Stimulated activated CD8-positive, alpha-beta memory T cell treated with anti-CD3 and anti-CD28 coated beads, Interleukin-7, amount 100 ng/mL, for 48 hours (primary cell): ENCODE results near the gene CCDC146.
"Not testable (repeated sequence)": the region's sequence is repeated elsewhere in the genome, so short reads cannot be mapped to it uniquely, and the experiment has no call there.

ENCODE experiments used
- DNase-seq, 2 donors: peaks; one replicate each; pipeline ENCODE4 v3.0.0-alpha.2; 2020; ENCODE audit warnings: low read depth in 1 of 2; ENCODE audit errors: extremely low read depth in 1 of 2

The CCDC146 gene

GRCh38 chr7:77197141-77197540 is 74.7 kb downstream of the CCDC146 start:
- no peak for DNase-seq

DNA sequence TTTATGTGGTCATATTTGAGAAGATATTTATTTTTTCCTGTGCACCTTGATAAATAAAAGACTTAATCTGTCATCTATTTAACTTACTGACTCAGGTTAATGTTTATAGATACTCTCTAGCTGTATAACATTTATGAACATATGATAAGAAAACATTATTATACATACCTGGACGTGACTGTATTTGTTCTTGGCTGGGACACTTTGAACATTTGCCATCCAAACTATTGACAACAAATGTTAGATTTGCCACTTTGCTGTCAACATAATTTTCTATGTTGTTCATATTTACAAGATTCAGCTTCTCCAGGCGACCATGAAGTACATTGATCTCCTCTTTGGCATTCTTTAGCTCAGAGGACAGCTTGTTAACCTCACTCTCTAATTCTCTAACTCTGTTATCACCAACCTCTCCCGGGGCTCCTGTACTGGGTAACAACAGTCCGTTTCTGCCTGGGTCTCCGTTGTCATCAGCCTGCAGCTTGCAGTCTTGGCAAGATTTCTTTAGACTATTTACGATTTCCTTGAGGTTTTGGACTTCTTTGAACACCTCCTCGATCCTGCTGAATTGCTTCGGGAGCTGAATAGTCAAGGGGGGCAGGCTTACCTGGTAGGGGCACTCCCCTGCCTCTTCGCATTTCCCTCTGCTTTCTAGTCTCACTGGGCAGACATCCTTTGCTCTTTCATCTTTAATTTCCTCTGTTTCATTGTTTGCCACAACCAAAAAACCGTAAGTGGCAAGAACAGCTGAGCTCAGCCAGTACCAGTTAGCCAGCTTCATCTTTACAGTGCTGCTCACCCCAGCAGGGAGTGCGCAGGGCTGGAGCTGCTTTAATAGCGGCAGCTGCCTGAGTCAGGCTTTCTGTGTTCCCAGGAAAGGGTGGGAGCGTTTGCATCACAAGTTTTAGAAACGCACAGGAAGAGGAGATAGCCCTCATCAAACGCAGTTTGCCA is 76.9 kb downstream of the CCDC146 start, which contains the start of gene FGL2:
Gene FGL2 (minus strand): TSS at position 807 of the 954 bp plus-strand sequence. CDS start 26 bp downstream, at position 781.
- DNase-seq, result peak in 1 of 2 donors; percentile 11

GRCh38 chr7:77200542-77200941 is 78.1 kb downstream of the CCDC146 start:
- no peak for DNase-seq

DNA sequence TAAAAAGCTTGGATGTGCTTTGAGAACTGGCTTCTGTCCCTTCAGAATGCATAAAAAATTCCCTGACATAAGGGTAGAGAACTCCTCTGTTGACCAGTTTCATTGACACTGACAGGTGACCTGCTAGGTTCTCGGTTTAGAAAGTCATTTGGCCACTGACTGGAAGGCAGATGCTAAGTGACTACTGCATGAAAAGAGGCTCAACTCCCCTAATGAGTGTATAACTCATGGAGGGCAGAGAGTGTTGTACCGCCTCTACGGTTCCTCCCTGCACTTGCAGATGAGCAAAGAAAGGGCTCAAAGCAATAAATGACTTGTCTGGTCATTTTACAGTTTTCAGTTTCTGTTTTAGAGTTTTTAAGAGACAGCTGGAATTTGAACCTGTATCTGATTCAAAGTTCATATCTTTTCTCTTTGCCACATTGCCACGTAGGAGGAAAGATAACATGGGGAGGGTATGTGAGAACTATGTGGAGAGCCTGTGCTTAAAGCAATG is 80.1 kb downstream of the CCDC146 start:
- DNase-seq, result no peak

DNA sequence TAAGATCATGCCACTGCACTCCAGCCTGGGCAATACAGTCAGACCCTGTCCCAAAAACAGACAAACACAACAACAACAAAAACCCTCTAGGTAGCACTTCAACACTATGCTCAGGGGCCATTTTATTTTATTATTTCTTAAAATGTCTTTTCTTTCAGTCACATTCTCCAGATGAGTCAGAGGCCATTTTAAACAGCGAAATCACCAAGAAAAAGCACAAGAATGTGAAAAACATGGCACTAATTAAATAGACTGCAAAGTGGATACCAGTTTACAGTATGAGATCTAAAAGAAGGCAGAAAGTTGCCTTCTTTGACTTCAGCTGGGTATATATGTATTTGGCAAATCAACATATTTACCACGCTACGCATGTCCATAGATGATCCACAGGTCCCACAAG is 83.3 kb downstream of the CCDC146 start:
- DNase-seq, result no peak

DNA sequence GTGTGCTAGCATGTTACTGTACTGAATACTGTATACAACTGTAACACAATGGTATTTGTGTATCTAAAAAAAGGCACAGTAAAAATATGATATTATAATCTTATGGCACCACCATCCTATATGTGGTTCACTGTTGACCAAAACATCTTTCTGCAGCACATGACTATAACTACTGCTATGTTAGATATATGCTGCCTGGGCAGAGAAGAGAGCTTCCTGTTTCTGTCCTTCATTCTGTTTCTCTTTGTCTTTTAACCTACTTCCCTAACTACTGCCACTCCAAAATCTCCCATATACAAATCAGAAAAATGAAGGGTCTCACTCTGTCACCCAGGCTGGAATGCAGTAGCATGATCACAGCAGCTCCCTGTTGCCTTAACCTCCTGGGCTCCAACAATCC is 86.0 kb downstream of the CCDC146 start:
- no peak for DNase-seq

- no peak for DNase-seq
Measured at GRCh38 chr7:77209479-77210139, 87.2 kb downstream of the CCDC146 start.

- no peak for DNase-seq
Measured at GRCh38 chr7:77216181-77216845, 93.9 kb downstream of the CCDC146 start.

DNA sequence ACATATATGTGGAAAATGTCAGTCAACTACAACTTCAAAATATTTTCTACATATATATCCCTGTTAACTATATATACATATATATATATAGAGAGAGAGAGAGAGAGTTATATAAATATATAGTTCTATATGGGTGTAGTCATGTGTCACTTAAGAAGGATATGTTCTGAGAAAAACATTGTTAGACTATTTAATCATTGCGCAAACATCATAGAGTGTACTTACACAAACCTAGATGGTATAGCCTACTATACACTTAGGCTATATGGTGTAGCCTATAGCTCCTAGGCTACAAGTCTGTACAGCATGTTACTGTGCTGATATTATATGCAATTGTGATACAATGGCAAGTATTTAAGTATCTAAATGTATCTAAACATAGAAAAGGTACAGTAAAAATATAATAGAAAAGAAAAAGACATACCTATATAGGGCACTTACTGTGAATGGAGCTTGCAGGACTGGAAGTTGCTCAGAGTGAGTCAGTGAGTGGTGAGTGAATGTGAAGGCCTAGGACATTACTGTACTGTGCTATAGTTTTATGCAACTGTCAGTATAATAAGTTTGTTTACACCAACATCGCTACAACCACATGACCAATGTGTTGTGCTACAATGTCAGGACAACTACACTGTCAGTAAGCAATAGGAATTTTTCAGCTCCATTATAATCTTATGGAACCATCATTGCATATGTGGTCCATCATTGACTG is 95.2 kb downstream of the CCDC146 start:
- DNase-seq, result no peak

GRCh38 chr7:77219701-77220331 is 97.4 kb downstream of the CCDC146 start:
- not testable (repeated sequence) for DNase-seq

DNA sequence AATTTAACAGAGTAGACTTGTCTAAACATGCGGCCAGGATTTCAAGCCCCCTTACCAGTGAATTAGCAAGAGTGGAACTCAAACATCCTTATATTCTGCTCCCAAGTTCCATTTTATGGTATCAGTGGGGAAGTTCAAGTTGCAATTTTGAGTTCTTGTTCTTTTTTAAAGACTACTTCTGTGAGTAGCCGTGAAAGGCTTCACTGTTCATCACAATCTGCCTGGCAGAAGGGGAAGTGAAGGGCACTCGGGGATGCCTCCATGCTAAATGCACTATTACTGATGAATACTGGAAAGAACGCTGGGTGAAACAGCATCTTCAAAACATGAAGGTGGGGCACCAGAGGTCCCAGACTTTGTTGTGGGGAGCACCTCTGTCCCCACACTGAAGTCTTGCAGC is 99.7 kb downstream of the CCDC146 start:
- DNase-seq, result no peak

GRCh38 chr7:77222819-77223218 is 100.4 kb downstream of the CCDC146 start:
- DNase-seq, result no peak

GRCh38 chr7:77223261-77223660 is 100.8 kb downstream of the CCDC146 start:
- no peak for DNase-seq

DNA sequence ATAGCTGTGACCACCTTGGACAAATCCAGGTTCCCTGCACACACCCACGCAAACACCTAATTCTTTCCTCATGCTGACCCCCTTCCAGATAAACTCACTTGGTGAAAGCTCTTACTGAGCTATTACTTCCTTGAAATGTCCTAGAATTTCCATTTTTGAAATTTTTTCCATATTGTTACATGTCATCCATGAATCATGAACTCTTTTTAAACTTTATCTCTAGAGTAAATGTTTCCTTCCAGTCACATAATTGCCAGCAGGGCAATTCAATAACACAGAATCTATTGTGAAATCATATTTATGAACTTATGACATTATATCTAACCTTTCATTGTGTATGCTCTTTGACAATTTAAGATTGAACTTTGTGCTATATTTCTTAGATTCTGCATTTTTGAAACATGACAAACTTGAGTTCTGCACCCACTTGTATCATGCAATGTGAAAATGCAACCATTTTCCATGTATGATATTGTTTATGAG is 104.0 kb downstream of the CCDC146 start:
- DNase-seq, result no peak

DNA sequence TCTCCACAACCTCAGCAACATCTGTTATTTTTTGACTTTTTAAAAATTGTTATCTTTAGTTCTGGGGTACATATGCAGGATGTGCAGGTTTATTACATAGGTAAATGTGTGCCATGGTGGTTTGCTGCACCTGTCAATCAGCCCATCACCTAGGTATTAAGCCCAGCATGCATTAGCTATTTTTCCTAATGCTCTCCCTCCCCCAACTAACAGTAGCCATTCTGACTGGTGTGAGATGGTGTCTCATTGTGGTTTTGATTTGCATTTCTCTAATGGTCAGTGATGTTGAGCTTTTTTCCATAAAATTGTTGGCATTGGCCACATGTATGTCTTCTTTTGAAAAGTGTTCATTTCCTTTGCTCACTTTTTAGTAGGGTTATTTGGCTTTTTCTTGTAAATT is 106.4 kb downstream of the CCDC146 start:
- not testable (repeated sequence) for DNase-seq

GRCh38 chr7:77232467-77232866 is 110.1 kb downstream of the CCDC146 start:
- DNase-seq, result no peak

- DNase-seq, result no peak
Measured at GRCh38 chr7:77235276-77235675, 112.9 kb downstream of the CCDC146 start.

GRCh38 chr7:77238703-77239136 is 116.3 kb downstream of the CCDC146 start:
- no peak for DNase-seq

DNA sequence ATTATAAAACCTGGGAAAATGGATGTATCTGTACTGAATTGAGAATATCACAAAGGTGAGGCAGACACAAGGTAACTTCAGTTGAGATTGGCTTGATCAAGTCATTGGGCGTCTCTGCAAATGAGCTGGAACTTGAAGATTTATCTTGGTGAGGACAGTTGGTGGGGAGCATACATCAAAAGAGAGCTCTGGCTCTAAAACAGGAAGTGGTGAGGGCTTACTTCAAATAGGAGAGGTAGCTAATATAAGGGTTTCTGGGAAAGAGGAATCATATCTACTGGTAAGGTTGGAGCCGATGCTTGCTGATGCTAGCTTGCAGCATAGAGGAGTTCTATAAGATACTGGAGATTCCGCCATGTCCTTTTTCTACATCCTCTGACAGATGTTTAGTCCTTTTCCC is 117.1 kb downstream of the CCDC146 start:
- DNase-seq, result no peak

DNA sequence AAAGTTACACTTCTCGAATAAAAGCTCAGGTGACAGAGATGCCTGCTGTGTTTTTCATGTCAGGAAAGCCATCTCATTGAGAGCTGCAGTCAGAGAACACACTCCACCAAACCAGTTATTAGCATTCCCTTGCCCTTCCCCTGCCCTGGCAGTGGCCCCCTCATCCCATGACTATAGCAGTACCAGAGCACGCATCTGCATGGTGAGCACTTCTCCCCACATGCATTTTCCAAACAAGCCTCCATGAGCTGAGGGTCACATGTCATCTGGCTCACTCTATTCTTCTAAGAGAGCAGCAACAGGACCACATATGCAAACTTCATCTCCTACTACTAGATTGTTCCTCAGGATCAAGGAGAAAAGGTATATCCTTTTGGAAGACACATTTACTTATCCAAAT is 119.7 kb downstream of the CCDC146 start:
- no peak for DNase-seq
